Subcutaneous adipose tissue (tissue), 4 donors: ENCODE results near the gene GNG7. TPM values are rescaled to one million over a fixed set of nuclear protein-coding genes. Genes with fewer than 3 reads are reported as not detected.

Experiments used
- CTCF ChIP-seq: fragments of 450-650 bp; IDR thresholded peaks from one replicate; pipeline ENCODE4 v1.5.1; 2016; ENCODE audit warnings: low read depth, mild to moderate bottlenecking, control low read depth, antibody characterized with exemption, moderate library complexity
- total RNA-seq, 4 donors: library from RNA; depleted of rRNA; stranded (reverse); fragments of >200 nt; gene quantifications; one replicate each; pipeline ENCODE4 v1.1.0, GENCODE V29; 2016

The GNG7 gene
- total RNA-seq, 4 donors from 2014 or later: 0.16 to 3.6 (median 0.82) TPM

- no peak for TF ChIP-seq CTCF
These were observed 224.2 kb downstream of the GNG7 start for GRCh38 chr19:2478278-2478755.

DNA sequence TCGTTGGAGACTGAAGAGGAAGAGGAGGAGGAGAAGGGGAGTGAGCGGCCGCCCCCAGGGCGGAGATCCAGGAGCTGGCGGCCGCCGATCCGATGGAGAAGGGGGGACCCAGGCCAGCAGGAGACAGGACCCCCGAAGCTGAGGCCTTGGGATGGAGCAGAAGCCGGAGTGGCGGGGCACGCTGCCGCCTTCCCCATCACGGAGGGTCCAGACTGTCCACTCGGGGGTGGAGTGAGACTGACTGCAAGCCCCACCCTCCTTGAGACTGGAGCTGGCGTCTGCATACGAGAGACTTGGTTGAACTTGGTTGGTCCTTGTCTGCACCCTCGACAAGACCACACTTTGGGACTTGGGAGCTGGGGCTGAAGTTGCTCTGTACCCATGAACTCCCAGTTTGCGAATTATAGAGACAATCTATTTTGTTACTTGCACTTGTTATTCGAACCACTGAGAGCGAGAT, 224.7 kb downstream of the GNG7 start:
- TF ChIP-seq CTCF: no peak

DNA sequence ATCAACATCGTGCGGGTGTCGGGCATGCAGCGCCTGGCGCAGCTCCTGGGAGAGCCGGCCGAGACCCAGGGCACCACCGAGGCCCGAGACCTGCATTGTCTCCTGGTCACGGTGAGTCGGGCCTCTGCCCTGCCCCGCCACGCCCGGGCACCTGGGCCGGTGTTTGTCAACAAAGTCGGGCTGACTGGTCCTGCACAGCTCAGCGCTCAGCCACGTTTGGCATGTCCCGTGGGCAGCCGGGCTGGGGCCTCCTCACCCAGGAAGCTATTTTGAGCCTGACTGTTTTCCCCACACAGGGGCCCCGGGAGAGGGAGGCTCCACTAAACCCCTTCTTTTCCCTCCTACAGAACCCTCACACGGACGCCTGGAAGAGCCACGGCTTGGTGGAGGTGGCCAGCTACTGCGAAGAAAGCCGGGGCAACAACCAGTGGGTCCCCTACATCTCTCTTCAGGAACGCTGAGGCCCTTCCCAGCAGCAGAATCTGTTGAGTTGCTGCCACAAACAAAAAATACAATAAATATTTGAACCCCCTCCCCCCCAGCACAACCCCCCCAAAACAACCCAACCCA, 225.3 kb downstream of the GNG7 start:
- no peak for TF ChIP-seq CTCF

DNA sequence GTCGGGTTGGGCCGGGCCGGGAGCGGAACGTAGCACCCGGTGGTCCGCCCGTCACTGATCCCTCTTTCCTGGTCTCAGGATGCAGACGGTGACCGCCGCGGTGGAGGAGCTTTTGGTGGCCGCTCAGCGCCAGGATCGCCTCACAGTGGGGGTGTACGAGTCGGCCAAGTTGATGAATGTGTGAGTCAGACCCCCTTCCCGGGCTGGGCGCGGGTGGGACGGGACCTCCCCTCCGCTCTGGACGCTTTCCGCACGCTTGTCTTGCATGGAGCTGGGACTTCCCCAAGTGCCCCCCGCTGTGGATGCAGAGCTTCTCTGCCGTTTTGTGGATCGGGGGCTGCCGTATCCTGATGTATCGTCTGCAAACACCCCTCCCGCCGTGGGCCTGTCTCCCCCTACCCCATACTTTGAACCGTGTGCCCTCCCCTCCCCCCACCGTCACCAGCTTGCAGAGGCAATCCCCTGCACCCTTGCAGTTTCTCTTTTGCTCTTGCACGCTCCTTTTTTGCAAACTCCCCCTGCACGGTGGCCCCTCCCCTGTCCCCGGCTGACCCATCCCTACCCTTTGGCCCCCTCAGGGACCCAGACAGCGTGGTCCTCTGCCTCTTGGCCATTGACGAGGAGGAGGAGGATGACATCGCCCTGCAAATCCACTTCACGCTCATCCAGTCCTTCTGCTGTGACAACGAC, 225.9 kb downstream of the GNG7 start:
- TF ChIP-seq CTCF: no peak

GRCh38 chr19:2475702-2476450, 226.6 kb downstream of the GNG7 start, which contains the start of gene GADD45B:
GADD45B (plus strand) TSS chr19:2476127; CDS start chr19:2476359, 232 bp downstream.
- TF ChIP-seq CTCF: no peak

DNA sequence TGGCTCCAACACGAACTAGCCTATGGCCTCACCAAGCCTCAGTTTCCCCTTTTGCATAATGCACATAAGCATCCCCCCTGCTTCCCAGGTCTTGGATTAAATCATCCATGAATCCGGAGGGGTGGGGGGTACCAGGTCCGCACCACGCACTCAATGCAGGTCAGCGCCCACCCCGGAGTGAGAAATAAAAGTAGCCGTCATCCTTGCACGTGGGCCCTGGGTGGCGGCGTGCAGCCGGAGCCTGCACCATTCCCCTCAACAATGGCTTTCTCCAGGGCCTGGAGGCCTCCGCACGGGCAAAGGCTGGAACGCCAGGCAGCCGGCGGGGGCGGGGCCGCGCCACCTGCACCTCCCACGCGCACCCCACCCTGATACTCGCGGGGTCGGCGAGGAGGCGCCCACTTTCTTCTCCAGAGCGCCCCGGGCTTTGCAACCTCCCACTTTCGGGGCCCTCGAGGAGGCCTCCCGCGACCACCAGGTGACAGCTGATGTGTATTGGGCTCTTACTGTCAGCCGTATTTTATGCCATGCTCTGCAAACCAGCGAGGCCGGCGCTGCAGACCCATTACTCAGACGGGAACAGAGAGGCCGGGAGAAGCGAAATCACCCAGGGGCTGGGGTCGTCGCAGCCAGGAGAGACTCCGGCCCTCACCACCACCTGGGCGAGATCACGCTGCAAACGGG, 227.3 kb downstream of the GNG7 start:
- no peak for TF ChIP-seq CTCF
